GM21619 (cell line): Measurements from ENCODE around the gene PAX2.

ENCODE experiments used
- ATAC-seq: cut with Tn5 transposase; IDR thresholded peaks from one replicate; pipeline ENCODE4 v1.9.1; 2021; ENCODE audit not compliant: unreplicated experiment

Gene PAX2

DNA sequence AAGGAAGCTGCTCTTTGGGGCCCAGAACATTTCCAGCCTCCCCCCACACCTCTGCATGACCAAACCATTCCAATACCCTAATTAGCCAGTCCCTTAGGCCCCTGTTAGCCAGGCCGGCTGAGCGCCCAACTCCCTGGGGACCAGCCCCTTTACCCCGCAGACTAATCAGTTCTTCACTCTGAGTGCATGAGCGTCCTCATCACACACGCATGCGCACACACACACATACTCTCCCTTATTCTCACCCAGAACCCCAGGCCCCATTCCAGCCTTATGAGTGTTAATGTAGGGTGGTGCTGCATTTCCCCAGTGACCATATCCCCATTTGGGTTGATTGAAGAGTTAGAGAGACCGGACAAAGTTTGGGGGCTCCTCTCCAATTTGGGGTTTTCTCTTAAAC, 90.4 kb downstream of the PAX2 start:
- no peak for ATAC-seq

DNA sequence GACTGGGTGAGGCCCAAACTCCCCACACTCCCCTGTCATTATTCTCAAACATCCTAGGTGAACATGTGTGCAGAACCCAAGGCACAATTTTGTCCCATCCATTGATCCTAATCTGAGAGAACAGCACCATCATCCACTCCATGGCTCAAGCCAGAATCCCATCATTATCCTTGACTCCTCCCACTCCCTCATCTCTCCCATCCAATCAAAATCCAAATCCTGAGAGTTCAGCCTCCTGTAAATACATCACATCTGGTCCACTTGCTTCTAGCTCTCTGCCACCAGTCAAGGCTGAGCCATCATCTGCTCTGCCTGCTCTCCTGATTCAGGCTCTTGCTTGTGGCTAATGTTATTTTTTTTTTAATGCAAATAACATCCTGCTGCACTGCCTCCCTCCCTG, 91.5 kb downstream of the PAX2 start:
- ATAC-seq, result no peak

DNA sequence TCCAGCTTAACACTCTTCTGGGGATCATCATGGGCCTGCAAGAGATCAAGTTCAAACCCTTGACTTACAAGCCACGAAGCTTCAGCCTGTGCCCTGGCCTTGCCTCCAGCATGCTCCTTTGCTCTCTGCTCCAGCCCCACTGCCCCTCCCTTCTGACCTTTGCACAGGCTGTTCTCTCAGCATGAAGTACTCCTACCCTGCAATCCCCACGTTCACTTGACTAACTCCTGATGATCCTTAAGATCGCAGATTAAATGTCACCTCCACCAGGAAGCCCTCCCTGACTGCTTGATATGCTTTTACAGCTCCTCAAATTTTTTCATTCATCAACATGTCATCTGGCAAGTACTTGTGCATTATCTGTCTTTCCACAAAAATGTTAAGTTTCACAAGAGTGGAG, 91.9 kb downstream of the PAX2 start:
- no peak for ATAC-seq

DNA sequence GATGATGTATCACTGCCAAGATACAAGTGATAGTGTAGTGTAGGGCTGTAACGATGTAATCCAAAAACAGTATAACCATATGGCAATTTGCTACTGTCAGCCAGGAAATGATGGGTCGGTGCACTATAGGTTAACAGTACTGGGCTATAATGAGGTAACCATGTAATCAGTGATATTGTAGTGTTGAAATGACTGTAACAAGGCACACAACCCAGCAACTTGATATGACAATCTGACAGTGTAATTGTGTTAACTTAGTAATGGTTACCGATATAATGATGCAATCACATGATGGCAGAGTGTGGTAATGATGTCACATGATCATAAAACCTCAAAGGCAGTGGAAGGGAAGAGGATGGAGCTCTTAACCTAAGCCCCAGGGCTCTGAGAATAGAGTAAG, 93.6 kb downstream of the PAX2 start:
- ATAC-seq, result no peak

DNA sequence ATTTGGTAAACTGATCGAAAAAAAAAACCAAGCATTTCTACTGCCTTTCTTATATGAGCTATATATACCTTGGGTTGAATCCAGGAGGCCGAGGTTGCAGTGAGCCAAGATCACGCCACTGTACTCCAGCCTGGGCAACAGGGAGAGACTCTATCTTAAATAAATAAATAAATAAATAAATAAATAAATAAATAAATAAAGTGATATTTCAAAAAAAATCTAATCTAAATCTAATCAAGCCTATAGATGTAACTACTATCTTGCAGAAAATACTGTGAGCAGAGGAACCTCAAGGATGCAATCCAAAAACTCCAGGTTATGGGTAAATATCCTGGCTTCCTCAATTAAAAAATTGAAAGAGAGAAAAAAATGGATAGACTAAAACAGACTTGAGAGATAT, 96.1 kb downstream of the PAX2 start:
- no peak for ATAC-seq

DNA sequence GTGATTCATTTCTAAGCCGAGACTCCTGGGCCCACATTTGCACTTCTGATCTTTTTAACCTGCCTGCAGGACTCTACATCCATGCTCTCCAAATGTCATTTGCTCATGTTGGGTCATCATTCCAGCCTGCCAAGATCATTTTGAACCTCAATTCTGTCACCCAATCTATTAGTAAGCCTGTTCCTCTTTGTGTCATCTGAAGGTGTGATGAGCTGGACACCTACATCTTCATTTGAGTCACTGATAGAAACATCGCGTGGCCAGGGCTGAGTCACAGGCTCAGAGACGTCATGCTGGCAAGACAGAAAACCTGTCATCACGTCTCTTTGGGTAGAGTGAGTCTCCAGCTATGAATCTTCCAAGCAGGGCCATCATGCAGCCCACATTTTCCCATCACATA, 102.1 kb downstream of the PAX2 start:
- no peak for ATAC-seq

DNA sequence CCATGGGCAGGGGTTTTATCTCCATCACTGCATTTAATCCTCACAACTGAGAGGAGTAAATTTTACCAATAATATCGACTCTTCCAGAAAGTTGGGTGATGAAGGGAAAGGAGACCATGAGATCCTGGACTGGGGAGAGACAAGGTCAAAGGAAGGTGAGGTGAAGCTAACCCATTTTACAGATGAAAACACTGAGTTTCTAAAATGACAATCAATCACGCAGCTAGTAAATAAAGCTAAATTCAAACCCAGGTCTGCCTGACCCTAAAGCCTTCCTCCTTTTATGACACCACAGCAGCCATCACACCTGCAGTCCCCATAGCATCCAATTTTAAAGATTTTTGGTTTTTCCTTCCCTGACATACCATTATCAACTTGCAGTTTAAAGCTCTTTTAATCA, 103.4 kb downstream of the PAX2 start:
- ATAC-seq, result no peak

DNA sequence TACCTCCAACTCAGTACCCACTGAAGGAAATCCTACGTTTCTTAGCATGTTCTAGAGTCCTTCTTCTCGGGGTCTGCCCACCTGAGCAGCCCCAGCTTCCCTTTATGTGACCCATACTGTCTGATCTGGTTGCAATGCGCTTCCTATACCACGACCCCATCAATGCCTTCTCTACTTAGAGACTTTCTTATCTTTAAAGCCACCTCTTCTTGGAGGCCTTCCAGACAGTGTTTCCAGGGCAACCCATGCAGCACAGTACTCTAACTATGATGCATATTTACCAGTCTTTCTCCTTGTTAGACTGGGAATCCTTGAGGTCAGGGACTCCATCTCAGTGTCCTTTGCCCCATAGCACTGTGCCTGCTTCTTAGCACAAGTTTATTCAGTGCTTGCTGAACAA, 112.9 kb downstream of the PAX2 start:
- ATAC-seq, result no peak

DNA sequence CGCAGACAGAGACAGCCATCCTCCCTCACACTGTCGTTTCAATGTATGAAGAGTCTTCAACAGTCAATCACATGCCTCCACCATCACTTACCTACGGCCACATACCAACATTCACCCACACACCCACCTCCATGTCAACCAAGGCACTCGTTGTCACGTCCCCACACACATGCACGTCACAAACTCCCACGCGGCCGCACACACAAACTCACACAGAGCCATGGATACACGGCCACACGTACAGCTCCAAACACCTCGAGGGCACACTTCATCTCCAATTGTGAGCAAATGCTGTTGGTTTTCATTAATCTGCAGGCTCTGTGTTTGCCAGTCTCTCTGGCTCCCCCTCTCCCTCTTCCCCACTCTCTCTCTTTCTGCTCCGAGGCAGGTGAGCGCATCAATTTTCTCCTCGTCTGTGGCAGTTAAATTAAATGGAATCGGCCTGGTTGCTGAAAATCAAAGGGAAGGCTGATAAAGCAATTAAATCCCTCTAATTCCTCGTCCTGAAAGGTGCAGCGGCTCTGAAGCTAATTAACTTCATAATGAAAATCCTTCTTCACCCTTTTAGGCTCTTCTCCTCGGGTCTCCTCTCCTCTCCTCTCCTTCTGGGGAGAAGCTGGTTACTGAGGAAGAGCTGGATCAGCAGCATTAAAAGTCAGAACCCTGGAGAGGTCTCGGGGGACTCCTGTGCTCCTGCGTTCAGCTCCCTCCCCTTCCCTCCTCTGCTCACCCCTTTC, 113.5 kb downstream of the PAX2 start:
- no peak for ATAC-seq

DNA sequence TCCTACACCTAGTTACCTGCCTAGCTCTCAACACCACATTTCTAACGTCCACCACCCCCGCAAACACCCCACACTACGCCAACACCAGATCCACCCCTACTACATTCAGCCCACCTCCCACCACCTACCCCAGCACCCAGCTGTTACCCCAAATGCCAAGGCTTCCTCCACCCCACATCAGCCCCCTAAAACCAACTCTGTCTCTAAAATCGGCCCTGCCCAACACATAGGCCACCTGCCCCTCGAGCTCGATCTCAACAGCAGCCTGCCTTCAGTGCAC, 114.0 kb downstream of the PAX2 start:
- no peak for ATAC-seq

DNA sequence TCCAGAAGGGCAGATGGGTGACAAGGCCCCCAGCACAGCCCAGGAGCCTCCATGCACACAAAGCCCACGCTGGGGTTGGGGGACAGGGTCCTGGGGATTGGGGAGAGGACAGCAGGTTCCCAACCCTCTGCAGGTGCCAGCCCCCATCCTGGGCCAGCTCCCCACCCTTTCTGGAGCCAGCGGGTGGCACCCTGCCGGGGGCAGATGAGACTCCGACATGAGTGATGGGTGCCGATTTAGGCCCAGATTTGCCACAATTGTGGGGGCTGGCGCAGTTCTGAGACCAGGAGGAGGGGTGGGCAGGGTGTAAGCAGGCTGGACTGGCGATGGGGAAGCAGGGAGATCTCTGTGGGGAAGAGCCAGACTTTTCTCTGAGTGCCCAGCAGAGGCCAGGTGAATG, 118.1 kb downstream of the PAX2 start:
- no peak for ATAC-seq

DNA sequence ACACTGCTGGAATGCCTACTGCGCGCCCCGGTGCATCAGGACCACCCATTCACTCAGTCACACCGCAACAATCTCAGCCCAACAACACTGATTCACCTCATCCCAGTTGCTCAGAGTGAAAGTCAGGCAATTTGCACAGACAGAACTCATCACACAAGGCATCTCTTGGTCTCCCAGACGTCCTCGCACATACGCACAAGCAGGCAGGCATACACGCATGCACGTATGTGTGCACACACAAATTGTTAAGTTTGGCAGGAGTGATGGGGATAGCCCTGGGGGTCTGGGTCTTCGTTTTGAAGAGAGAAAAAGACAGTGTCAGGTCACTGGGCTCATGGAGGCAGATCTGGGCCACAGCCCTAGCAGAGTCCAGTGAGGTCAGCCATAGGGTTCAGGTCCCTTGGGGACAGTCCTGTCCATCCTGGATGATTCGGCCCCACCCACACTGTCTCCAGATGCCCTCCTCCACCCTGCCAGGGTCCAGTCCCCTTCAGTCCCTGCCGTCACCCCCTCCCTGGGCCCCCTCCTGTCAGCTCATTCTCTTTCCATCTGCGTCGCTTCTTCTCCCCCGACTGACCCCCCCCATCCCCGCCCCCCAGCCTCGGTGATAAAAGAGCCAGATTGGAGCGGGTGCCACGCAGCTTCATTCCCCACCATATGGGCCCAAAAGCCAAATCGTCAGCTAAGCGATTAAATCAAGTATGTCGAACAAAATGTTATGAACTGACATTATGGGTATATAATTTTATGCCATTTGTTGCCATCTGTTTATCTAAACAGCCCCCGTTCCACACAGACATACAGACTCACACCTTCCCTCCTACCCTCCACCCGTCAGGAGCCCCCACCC, 118.9 kb downstream of the PAX2 start:
- ATAC-seq, result no peak

DNA sequence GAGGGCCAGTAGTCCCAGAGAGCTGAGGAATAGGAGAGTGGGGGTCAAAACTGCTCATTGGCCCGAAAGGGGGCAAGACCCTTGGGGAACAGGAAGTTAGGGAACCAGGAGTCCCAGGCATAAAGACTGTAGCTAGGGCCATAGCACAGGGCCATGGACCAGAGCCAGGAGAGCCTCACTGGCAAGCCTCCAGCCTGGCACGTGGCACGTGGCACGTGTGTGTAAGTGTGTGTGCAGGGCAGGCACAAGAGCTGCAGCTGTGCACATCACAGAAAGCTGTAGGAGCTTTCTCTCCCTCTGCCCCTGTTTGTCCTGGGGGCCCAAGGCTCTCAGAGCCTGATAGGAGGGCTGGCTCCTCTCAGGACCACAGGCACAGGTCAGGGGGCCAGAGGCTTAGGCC, 119.6 kb downstream of the PAX2 start:
- no peak for ATAC-seq

DNA sequence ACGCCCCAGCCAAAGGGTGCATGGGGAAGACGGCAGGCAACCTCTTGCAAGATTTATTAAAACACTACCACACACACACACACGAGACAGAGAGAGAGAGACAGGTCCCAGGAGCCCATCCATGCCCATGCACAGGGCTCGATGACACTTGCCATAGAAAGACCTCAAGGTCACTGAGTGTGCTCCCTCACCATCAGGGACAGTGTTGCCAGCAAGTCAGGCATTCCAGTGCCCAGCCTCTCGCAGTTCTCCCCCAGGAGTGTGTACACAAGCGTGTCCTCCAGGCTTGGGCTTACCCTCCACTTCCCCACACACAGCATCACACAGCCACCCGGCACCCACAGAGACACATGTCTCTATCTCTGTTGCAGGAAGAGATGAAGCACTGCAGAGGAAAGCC, 120.6 kb downstream of the PAX2 start:
- no peak for ATAC-seq

DNA sequence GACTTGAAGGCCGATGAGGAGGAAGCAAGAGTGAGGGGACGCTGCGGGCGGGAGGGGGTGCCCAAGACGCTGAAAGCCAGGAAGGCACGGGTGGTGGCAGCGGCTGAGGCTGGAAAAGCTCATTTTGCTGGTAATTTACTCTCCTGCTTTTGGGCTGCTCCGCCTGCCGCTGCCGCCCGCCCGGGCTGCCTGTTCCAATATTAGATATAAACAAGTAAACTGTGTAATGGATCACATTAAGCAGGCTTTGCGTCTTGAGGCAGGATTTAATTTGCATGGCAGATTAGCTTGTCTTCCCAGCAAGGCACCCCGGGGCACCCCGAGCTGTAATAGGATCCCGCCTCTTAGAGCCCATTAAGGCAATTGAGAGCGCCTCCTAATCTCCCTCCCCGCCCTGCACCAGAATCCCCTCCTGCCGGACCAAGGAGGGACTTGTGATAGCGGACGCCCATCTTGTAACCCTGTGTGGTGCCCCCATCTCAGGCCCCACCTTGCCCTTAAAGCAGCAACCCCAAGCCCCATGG, 121.3 kb downstream of the PAX2 start:
- ATAC-seq, result no peak

DNA sequence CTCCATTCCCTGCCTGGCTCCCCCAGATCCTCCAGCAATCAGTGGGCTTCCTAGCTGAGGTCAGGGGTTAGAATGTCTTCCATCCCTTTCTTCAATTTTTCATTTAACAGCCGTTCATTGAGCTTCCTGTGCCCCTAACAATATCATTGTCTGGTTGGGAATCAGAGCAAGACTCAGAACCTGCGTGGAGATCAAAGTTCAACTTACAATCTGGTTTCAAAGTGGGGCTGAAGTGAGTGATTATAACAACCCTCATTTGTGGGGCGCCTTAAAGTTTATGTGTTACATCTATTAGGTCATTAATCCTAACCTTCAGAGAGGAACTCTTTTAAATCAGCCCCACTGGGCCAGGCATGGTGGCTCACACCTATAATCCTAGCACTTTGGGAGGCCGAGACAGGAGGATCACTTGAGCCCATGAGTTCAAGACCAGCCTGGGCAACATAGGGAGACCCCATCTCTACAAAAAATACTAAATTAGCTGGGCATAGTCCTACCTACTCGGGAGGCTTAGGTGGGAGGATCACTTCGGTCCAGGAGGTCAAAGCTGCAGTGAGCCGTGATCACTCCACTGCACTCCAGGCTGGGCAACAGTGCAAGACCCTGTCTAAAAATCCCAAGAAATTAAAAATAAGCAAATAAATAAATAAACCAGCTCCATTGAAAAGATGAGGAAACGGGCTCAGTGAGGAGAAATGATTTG, 122.0 kb downstream of the PAX2 start:
- no peak for ATAC-seq

DNA sequence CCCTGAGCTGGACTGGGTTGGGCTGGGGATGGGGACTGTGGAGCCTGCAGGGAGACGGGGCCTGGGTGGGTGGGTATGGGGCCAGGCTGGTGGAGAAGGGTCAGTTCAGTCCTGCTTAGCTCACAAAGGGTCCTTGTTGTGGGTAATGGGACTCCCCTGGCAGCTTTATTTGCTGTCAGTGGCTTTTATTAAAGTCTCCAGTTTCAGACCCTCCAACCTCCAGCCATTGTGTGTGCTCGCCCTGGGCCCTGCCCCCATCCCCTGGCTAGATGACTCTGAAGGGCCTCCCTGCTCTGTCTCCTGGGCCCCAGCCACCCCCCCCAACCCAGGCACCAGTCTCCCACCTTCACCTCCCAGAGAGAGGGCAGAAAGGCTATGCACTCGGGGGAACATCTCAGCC, 123.0 kb downstream of the PAX2 start:
- ATAC-seq, result no peak

DNA sequence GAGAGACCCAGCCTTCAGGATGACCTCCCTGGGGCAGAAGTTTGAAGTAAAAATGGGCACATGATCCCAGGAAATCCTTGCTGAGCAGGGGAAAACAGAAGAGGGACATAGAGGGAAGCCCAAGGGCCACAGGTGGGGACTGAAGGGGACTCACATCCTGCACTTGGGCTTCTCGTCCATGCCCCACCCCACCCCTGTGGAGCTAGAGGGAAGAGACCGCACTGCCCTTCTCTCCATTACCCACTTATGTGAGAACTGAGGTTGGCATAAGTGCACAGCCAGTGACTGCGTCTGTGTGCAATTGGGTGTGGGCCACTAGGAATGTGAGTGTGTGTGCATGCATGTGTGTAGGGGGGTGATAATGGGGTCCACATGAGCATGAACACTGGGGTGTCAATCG, 124.0 kb downstream of the PAX2 start:
- ATAC-seq, result no peak

DNA sequence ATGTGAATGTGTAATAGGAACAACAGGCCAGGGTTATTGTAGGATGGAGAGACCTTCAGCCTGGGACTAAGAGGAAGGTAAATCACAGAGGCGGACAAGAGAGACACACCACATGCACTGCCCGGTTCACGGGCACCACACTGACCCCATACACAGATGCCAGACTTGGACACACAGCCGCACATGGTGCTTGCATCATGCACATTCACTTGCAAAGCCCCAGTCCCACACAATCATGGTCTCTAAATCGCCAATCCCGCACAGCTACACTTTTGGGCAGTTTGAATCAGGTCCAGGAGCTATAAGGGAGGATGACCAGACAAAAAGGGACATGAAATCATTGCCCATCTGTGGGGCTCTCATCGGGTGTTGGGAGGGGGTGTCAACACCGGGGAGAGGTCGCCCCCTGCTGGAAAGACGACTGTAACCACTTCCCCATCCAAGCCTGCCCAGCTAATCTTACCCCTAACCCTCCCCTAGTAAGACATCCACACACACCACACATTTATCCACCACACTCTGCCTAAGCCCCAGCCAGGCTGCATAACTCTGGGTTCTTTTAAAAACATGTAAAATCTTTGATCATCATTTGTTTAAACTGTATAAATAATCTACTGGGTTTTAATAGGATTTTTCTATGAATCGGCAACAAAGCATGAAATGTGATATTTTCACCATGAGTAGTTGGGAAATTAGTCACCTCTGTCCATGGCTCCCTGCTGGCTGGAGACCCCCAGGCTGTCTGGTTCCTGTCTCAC, 126.8 kb downstream of the PAX2 start:
- ATAC-seq, result no peak

DNA sequence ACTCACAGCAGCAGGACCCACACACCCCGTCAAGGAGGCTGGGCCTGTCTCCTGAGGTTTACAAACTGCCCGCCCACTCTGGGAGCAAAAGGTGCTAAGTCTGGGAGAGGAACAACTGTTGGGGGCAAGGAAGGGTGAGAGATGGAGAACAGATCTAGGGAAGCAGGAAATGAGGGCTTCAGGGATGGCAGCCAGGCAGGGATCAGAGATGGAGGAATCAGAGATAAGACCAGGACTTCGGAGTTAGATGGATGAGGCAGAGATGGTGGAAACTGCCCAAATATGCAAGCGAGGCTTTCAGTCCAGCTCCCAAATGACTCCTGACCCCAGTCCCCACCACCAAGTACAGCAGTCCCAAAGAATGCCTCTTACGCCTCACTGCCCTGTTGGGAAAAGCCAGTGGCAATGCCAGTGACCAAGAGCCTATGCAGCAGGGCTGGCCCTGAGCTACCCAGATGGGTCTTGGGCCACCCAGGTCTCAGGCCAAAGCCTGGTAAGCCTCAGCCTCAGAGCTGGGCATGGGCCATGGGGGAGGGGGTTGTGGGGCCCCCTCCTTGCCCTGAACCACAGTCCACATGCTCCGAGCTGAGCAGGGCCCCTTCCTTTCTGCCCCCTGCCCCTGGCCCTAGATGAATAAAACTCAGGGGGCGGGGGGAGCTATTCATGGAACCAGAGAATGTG, 127.9 kb downstream of the PAX2 start:
- no peak for ATAC-seq
